Amniotic epithelial cell (primary cell): ENCODE measurements around the gene FAM107B.

ENCODE experiments used
- DNase-seq: peaks from one replicate; pipeline ENCODE4 v3.0.0-alpha.2; 2010; ENCODE audit warnings: low read depth

Gene FAM107B

GRCh38 chr10:14489522-14490177, 285.0 kb downstream of the FAM107B start:
- no peak for DNase-seq

- peak; percentile 25 for DNase-seq
These were observed 287.2 kb downstream of the FAM107B start for GRCh38 chr10:14487488-14487883.

DNA sequence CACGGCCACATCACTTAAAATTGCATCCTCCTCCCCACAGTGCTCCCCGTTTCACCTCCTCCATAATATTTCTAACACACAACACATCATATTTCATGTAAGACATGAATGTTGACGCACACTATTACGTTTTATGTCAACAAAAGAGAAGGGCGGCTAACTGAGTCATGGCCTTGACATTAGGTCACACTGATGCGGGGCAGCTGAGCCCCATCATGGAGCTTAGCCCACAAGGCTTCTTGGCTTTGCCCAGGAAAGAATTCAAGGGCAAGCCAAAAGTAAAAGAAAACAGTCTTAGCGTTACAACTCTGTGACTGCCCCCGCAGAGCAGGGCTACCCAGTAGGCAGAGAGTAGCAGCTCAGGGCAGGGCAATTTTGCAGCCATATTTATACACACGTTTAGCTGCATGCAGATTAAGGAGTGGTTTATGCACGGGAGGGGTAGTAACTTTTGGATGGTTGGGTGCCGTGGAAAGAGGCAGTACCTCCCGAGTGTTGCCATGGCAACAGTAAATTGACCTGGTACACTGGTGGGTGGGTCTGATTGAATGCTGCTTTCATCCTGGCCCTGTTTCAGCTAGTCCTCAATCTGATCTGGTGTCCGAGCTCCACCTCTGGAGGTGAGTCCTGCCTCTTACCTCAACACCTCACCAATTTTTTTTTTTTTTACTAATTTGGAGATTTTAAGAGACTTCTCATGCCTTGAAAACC, 287.8 kb downstream of the FAM107B start:
- DNase-seq: peak; percentile 32

DNA sequence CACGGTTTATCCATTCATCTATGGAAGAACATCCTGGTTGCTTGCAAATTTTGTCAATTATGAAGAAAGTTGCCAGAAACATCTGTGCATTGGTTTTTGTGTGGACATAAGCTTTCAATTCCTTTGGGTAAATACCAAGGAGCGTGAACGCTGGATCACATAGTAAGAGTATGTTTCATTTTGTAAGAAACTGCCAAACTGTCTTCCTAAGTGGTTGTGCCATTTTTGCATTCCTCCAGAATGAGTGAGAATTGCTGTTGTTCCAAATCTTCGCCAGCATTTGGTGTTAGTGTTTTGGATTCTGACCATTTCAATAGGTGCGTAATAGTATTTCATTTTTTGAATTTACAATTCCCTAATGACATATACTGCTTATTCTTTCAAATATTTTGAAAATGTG, 288.7 kb downstream of the FAM107B start:
- DNase-seq: no peak

- DNase-seq: no peak
These were observed 291.3 kb downstream of the FAM107B start for GRCh38 chr10:14483417-14483816.

DNA sequence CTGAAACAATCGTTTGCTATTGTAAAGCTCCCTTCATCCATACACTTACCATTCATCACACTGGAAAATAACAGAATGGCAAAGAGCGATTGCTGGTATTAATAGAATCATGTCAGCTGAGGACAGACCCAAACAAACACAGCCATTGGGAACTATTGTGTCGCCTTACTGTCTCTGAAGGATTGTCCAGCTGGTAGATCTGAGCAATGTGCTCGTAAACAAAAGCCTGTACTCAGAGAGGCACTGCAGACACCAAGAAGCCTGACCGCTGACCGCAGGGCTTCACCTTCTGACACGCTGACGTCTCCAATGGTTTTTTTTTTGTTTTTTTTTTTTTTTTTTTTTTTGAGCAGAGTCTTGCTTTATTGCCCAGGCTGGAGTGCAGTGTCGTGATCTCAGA, 292.9 kb downstream of the FAM107B start:
- no peak for DNase-seq

DNA sequence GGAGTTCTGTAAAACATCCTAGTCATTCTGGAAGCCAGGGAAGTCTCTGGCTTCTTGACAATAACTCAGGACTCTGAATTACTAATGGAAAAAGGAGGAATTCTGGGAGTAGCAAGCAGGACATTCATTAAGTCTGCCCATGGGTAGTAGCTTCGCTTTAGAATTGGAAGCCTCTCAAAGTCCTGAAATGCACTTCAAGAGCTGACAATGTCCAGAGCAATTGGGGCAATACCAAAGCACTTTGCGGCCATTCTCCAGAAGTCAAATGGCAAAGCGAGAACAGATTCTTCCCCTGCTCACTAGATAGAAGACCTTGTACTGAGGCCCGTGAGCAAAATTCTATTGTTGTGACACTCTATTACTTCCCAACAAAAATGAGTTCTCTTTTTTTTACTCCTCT, 293.7 kb downstream of the FAM107B start:
- DNase-seq: no peak

- peak; percentile 53 for DNase-seq
These were observed 296.1 kb downstream of the FAM107B start for GRCh38 chr10:14478604-14479003.

DNA sequence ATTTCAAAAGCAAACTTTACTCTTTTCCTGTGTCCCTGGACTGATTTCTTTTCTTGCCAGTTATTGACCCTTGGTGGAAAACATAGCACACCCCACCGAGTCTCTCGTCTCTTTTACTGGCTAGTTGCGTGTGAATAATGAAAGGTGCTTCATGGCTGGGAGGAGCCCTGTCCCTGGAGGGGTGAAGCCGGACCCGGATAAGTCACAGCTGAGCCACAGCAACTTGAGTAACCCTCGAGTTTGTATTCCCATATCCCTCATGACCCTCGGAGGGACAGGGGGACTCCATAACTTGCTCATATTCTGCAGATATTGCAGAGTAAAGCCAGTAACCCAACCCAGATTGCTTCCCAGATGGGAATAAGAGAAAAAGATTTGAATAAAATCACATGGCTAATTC, 296.5 kb downstream of the FAM107B start:
- no peak for DNase-seq

GRCh38 chr10:14477408-14477710, 297.3 kb downstream of the FAM107B start:
- no peak for DNase-seq

DNA sequence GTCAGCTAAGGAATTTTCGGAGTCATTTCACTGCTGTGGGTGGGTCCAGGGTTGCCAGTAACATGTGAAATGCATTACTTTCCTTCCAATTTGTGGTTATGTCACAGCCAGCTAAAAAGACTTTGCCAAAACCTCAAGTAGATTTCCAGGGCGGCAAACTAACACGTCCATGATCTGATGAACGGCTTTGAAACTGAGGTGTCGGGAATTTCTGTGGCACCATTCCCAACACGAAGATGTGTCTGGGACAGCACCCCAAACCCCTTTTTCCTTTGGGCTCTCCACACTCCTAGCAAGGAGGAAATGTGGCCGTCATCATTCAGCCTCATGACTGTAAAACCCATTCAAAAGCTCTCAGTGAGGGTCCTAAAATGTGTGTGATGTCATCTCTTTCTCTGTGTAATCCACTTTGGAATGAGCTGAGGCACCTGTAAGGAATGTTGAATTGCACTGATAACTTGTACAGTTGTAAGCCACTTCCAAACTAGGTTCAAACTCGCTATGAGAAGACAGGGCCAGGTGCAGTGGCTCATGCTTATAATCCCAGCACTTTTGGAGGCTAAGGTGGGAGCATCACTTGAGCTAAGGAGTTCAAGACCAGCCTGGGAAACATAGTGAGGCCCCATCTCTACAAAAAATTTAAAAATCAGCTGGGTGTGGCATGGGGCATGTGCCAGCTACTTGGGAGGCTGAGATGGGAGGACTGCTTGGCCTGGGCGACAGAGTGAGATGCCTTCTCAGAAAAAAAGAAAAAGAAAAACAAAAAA, 297.9 kb downstream of the FAM107B start:
- DNase-seq: peak; percentile 19

- DNase-seq: no peak
These were observed 298.7 kb downstream of the FAM107B start for GRCh38 chr10:14476006-14476405.

- no peak for DNase-seq
These were observed 300.0 kb downstream of the FAM107B start for GRCh38 chr10:14474656-14475055.

- no peak for DNase-seq
These were observed 303.8 kb downstream of the FAM107B start for GRCh38 chr10:14470920-14471319.

- DNase-seq: no peak
These were observed 306.0 kb downstream of the FAM107B start for GRCh38 chr10:14468726-14469125.
